H1 (cell line): ENCODE data around the gene SPATS2L. TPM values are rescaled to one million over a fixed set of nuclear protein-coding genes. Genes with fewer than 3 reads are reported as not detected.
A peak's percentile ranks its signal among the peaks of the same experiment; 100 is the strongest.

Source experiments
- CTCF ChIA-PET: fragments of 300-600 bp; sonication (Branson Sonifier 250); formaldehyde crosslinking; loops from one replicate; lab custom pipeline; 2021; ENCODE audit not compliant: partially characterized antibody; lab: Charles Lee
- POLR2A ChIA-PET: fragments of 300-600 bp; sonication (Branson Sonifier 250); formaldehyde crosslinking; loops from one replicate; lab custom pipeline; 2021; ENCODE audit warnings: inconsistent platforms; ENCODE audit not compliant: partially characterized antibody; lab: Charles Lee
- DNase-seq, 2 experiments: peaks; one replicate each; pipeline versions ENCODE4 v3.0.0 to v3.0.0-alpha.2; 2010 to 2022; ENCODE audit warnings: low spot score in 2 of 2, low read depth in 1 of 2, mixed read lengths in 1 of 2
- FAIRE-seq: peaks from 2 replicates; lab custom pipeline; 2011; peaks lifted over from hg19 to GRCh38; lab: Jason Lieb, UNC
- H2AFZ ChIP-seq: 2 replicates; pipeline ENCODE4 v1.8.1; 2012; ENCODE audit warnings: low read length, inconsistent platforms
- H2AK5ac ChIP-seq: 2 replicates; pipeline ENCODE4 v1.6.1; 2013; ENCODE audit warnings: low read depth, low read length
- H2BK120ac ChIP-seq: replicated peaks from 2 replicates; pipeline ENCODE3; 2013; ENCODE audit warnings: low read depth, low read length, inconsistent platforms
- H2BK12ac ChIP-seq: 2 replicates; pipeline ENCODE4 v1.6.1; 2013; ENCODE audit warnings: low read depth, low read length
- H2BK15ac ChIP-seq: 2 replicates; pipeline ENCODE4 v1.6.1; 2013; ENCODE audit warnings: low read length
- H2BK20ac ChIP-seq: 2 replicates; pipeline ENCODE4 v1.6.1; 2013; ENCODE audit warnings: low read length
- H2BK5ac ChIP-seq: 2 replicates; pipeline ENCODE4 v1.6.1; 2013; ENCODE audit warnings: low read depth, low read length
- H3K14ac ChIP-seq: 2 replicates; pipeline ENCODE4 v1.6.1; 2013; ENCODE audit warnings: inconsistent platforms; ENCODE audit not compliant: insufficient read length
- H3K18ac ChIP-seq: 2 replicates; pipeline ENCODE4 v1.6.1; 2013; ENCODE audit warnings: low read length; ENCODE audit errors: extremely low read depth
- H3K23ac ChIP-seq: 2 replicates; pipeline ENCODE4 v1.6.1; 2013; ENCODE audit warnings: inconsistent platforms; ENCODE audit not compliant: insufficient read length
- H3K23me2 ChIP-seq: 2 replicates; pipeline ENCODE4 v1.6.1; 2013; ENCODE audit warnings: low read depth, low read length
- H3K27ac ChIP-seq: 2 replicates; pipeline ENCODE4 v1.6.1; 2011; ENCODE audit warnings: low read depth, low read length, inconsistent platforms
- H3K27me3 ChIP-seq, 4 experiments: replicated peaks in 1 of 4; 1 replicate in 1 of 4; 2 replicates in 3 of 4; pipeline versions ENCODE4 v1.6.1 to v1.8.1; 2011 to 2013; ENCODE audit warnings: low read length in 3 of 4, mild to moderate bottlenecking in 3 of 4, inconsistent platforms in 2 of 4, mixed read lengths in 2 of 4, moderate library complexity in 1 of 4; ENCODE audit not compliant: control insufficient read depth in 3 of 4, insufficient read depth in 3 of 4; ENCODE audit errors: extremely low read depth in 1 of 4
- H3K36me3 ChIP-seq, 4 experiments: 2 replicates each; pipeline versions ENCODE4 v1.6.1 to v1.8.1; 2011 to 2013; ENCODE audit warnings: mild to moderate bottlenecking in 4 of 4, low read length in 3 of 4, moderate library complexity in 2 of 4, control low read depth in 1 of 4, inconsistent platforms in 1 of 4; ENCODE audit not compliant: insufficient read depth in 4 of 4, control insufficient read depth in 2 of 4
- H3K4ac ChIP-seq: replicated peaks from 2 replicates; pipeline ENCODE3; 2013; ENCODE audit warnings: low read length, low read depth, mixed read lengths, inconsistent platforms; ENCODE audit not compliant: insufficient read length
- H3K4me1 ChIP-seq, 4 experiments: replicated peaks in 1 of 4; 1 replicate in 1 of 4; 2 replicates in 3 of 4; pipeline versions ENCODE4 v1.6.1 to v1.8.1; 2011 to 2013; ENCODE audit warnings: low read length in 3 of 4, inconsistent platforms in 2 of 4, mixed read lengths in 1 of 4; ENCODE audit not compliant: insufficient read depth in 4 of 4, control insufficient read depth in 3 of 4
- H3K4me2 ChIP-seq, 2 experiments: 2 replicates each; pipeline versions ENCODE4 v1.6.1 to v1.8.1; 2011 to 2013; ENCODE audit warnings: low read depth in 2 of 2, low read length in 2 of 2, control low read depth in 1 of 2, inconsistent platforms in 1 of 2, mild to moderate bottlenecking in 1 of 2; ENCODE audit not compliant: insufficient read depth in 1 of 2
- H3K4me3 ChIP-seq, 4 experiments: fragments of 200-600, 300-600 bp in 1 of 4; sonication (generic), shearing (Covaris generic), sonication (Bioruptor Twin) in 1 of 4; 2 replicates each; pipeline versions ENCODE4 v1.5.1 to v1.8.1; 2011 to 2016; ENCODE audit warnings: low read length in 4 of 4, low read depth in 3 of 4, control low read depth in 2 of 4, inconsistent platforms in 2 of 4, mild to moderate bottlenecking in 2 of 4, mixed read lengths in 1 of 4, moderate library complexity in 1 of 4; ENCODE audit not compliant: insufficient read depth in 2 of 4; ENCODE audit errors: extremely low read depth in 1 of 4
- H3K56ac ChIP-seq: replicated peaks from 2 replicates; pipeline ENCODE3; 2013; ENCODE audit warnings: low read depth, mild to moderate bottlenecking, mixed read lengths, low read length, inconsistent platforms; ENCODE audit not compliant: insufficient read length
- H3K79me1 ChIP-seq: 2 replicates; pipeline ENCODE4 v1.6.1; 2013; ENCODE audit warnings: low read depth, low read length, control low read depth
- H3K79me2 ChIP-seq, 2 experiments: 2 replicates each; pipeline versions ENCODE4 v1.6.1 to v1.8.1; 2012 to 2013; ENCODE audit warnings: low read length in 2 of 2, mild to moderate bottlenecking in 2 of 2, inconsistent platforms in 1 of 2; ENCODE audit not compliant: insufficient read depth in 2 of 2, control insufficient read depth in 1 of 2
- H3K9ac ChIP-seq, 4 experiments: replicated peaks in 1 of 4; 1 replicate in 1 of 4; 2 replicates in 3 of 4; pipeline versions ENCODE4 v1.6.1 to v1.8.1; 2011 to 2013; ENCODE audit warnings: low read depth in 3 of 4, low read length in 3 of 4, control low read depth in 2 of 4, mild to moderate bottlenecking in 2 of 4, moderate library complexity in 2 of 4, inconsistent platforms in 1 of 4; ENCODE audit errors: extremely low read depth in 1 of 4
- H3K9me3 ChIP-seq, 2 experiments: 2 replicates each; pipeline versions ENCODE4 v1.6.1 to v1.8.1; 2012 to 2013; ENCODE audit warnings: mild to moderate bottlenecking in 2 of 2, moderate library complexity in 2 of 2, control low read depth in 1 of 2, inconsistent platforms in 1 of 2, low read depth in 1 of 2, low read length in 1 of 2, mixed read lengths in 1 of 2; ENCODE audit not compliant: insufficient read depth in 2 of 2
- H4K20me1 ChIP-seq, 2 experiments: replicated peaks in 1 of 2; 2 replicates each; pipeline versions ENCODE3 to v1.8.1; 2011 to 2013; ENCODE audit warnings: inconsistent platforms in 2 of 2, low read length in 2 of 2, mild to moderate bottlenecking in 1 of 2; ENCODE audit not compliant: insufficient read depth in 2 of 2, control insufficient read depth in 1 of 2
- H4K5ac ChIP-seq: 2 replicates; pipeline ENCODE4 v1.6.1; 2013; ENCODE audit warnings: low read length, low read depth, mixed read lengths, inconsistent platforms; ENCODE audit not compliant: insufficient read length
- H4K8ac ChIP-seq: 2 replicates; pipeline ENCODE4 v1.8.0; 2013; ENCODE audit warnings: mild to moderate bottlenecking, moderate library complexity, low read length, inconsistent platforms; ENCODE audit not compliant: insufficient read depth; ENCODE audit errors: extremely low read depth
- H4K91ac ChIP-seq: replicated peaks from 2 replicates; pipeline ENCODE3; 2013; ENCODE audit warnings: low read length, mixed read lengths, inconsistent platforms; ENCODE audit not compliant: insufficient read length
- CEBPB ChIP-seq: IDR thresholded peaks from 2 replicates; pipeline ENCODE4 v1.6.1; 2012; ENCODE audit warnings: low read depth, low read length
- POLR2A ChIP-seq, 2 experiments: IDR thresholded peaks; 1 replicate in 1 of 2; 2 replicates in 1 of 2; pipeline ENCODE4 v1.6.1; 2011; ENCODE audit warnings: low read depth in 2 of 2, low read length in 2 of 2, mild to moderate bottlenecking in 2 of 2; ENCODE audit errors: control extremely low read depth in 1 of 2
- POLR2AphosphoS5 ChIP-seq: IDR thresholded peaks from 2 replicates; pipeline ENCODE4 v1.6.1; 2011; ENCODE audit warnings: low read depth, low read length
- WGBS, 2 experiments: shearing (Covaris generic) in 1 of 2; methylation state at CpG; one replicate each; pipeline versions ENCODE4 v1.1.6 to v1.1.7; 2013 to 2015; ENCODE audit warnings: low lambda C conversion rate in 2 of 2, mixed read lengths in 2 of 2, inconsistent platforms in 1 of 2, low coverage in 1 of 2, missing lambda C conversion rate in 1 of 2; ENCODE audit not compliant: insufficient replicate concordance in 2 of 2, insufficient coverage in 1 of 2, insufficient read length in 1 of 2; ENCODE audit errors: extremely low coverage in 1 of 2, missing lambda C conversion rate in 1 of 2; 5-methylcytosine and 5-hydroxymethylcytosine counted together
- polyA plus RNA-seq, 7 experiments: library from polyadenylated mRNA; depleted of rRNA in 3 of 7; stranded (reverse) in 5 of 7; unstranded in 2 of 7; fragments of >200 nt in 5 of 7; fragments of 200-250 nt in 2 of 7; gene quantifications; 1 replicate in 5 of 7; 2 replicates in 1 of 7; 4 replicates in 1 of 7; pipeline versions ENCODE4 v1.2.1 to v1.2.3, GENCODE V29; 2011 to 2013; ENCODE audit warnings: missing spikeins in 2 of 7, mixed read lengths in 2 of 7
- total RNA-seq: library from RNA; stranded (reverse); fragmentation: NEBNext Ultra II Directional; extraction: Animal tissue kit (Norgen Biotek cat#: 25700); gene quantifications from 2 replicates; pipeline ENCODE4 v1.2.1, GENCODE V29; 2021

The SPATS2L gene
- total and polyA plus RNA-seq, 2 of the 8 experiments (the other 6 are each of a cell fraction or from before 2014, with no cell fraction given) = 67.3 to 189 TPM

- Histone ChIP-seq H2BK20ac (no peak overlapping the region), H4K5ac (no peak overlapping the region), H3K27me3 (no peaks in the 10 kb centered on the region), H3K36me3 (peaks cover 2 to 27% (median 12%) of the 10 kb centered on the region in 4 experiments; a peak in 6 of 8 replicates), H2BK12ac (no peak overlapping the region), H4K20me1 (peaks cover 0 to 3% of the 10 kb centered on the region in 2 experiments), H3K4me1 (peaks cover 0 to 4% (median 1%) of the 10 kb centered on the region in 4 experiments; a peak in 3 of 7 replicates), H4K91ac (no peak overlapping the region), H3K56ac (no peak overlapping the region), H3K9ac (no peak overlapping the region), H3K27ac (no peak overlapping the region), H2AK5ac (no peak overlapping the region), H3K79me1 (no peaks in the 10 kb centered on the region), H3K18ac (no peak overlapping the region), H2BK5ac (0 out of 2 replicates have a peak overlapping the region, but pooled peaks have one; percentile 15), H2AFZ (no peak overlapping the region), H3K4ac (no peak overlapping the region), H3K14ac (no peak overlapping the region), H3K23me2 (no peaks in the 10 kb centered on the region), H3K9me3 (no peaks in the 10 kb centered on the region), H3K4me3 (no peak overlapping the region), H3K4me2 (no peak overlapping the region), H2BK120ac (no peak overlapping the region), H3K23ac (no peak overlapping the region), H4K8ac (no peak overlapping the region), H2BK15ac (no peak overlapping the region), H3K79me2 (no peaks in the 10 kb centered on the region)
- 90% methylated on average over 8 of the region's 8 CpGs; no CpG with 5 or more reads in 1 of the 2 experiments for WGBS, 2 experiments
- FAIRE-seq (no peak), DNase-seq (no peak)
- TF ChIP-seq POLR2AphosphoS5 (peak; percentile 38; the same call in 1 of the 2 replicates), CEBPB (no peak), POLR2A (IDR thresholded peaks at IDR 0.05; ENCODE audit: control extremely low read depth in 1 of 2, low read depth in 2 of 2, low read length in 2 of 2) (peak in 1 of 2 experiments; percentile 46; a peak in 1 of 3 replicates)
- ChIA-PET CTCF (interaction anchor here (2.2 kb wide), 1 partner anchor 19 kb away, joined by 8 read pairs; no protein-coding TSS in a partner anchor), POLR2A (interaction anchor here (0.7 to 1.8 kb wide), 2 partner anchors 9 to 656 kb away, joined by 3 to 5 read pairs; no protein-coding TSS in a partner anchor)
Measured at GRCh38 chr2:200453142-200453852, 146.8 kb downstream of the SPATS2L start.
